Endothelial cell of hepatic sinusoid (primary cell): ENCODE data around the gene WDR76.
"Not testable (repeated sequence)": the region's sequence is repeated elsewhere in the genome, so short reads cannot be mapped to it uniquely, and the experiment has no call there.

Source experiments
- in situ Hi-C: cut with HindIII; loops from 2 replicates; pipeline ENCODE4 v1.10.0; 2017; ENCODE audit warnings: low sequenced_read_pairs

WDR76 gene

DNA sequence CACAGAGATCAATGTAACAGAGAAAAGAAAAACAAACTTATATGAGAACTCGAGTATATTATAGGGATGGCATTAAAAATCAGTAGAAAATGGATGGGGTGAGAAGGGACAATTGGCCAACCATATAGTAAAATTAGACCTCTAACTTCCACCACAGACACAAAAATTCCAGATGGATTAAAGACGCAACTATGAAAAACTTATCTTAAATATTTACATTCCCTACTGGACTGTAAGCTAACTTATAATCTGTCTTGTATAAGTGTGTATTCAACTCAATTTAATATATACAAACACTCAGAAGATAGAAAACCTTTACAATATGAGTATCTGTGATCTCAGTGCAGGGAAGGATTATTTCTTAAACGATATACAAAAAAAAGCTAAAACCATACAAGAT is 5.3 kb upstream of the WDR76 start:
- in situ Hi-C loops: no loop called here

GRCh38 chr15:43824302-43825246 is 2.2 kb upstream of the WDR76 start, which contains the start of gene MFAP1:
Gene MFAP1, minus strand, starts transcription at chr15:43824690. Its CDS starts 121 bp downstream, at chr15:43824569.
- in situ Hi-C loops: no loop called here

GRCh38 chr15:43825305-43825704 is 1.5 kb upstream of the WDR76 start:
- in situ Hi-C loops: not testable (repeated sequence)

GRCh38 chr15:43826029-43826507 is 734 bp upstream of the WDR76 start:
- in situ Hi-C loops: no loop called here

GRCh38 chr15:43828061-43828657 is 1.4 kb downstream of the WDR76 start:
- in situ Hi-C loops: no loop called here

DNA sequence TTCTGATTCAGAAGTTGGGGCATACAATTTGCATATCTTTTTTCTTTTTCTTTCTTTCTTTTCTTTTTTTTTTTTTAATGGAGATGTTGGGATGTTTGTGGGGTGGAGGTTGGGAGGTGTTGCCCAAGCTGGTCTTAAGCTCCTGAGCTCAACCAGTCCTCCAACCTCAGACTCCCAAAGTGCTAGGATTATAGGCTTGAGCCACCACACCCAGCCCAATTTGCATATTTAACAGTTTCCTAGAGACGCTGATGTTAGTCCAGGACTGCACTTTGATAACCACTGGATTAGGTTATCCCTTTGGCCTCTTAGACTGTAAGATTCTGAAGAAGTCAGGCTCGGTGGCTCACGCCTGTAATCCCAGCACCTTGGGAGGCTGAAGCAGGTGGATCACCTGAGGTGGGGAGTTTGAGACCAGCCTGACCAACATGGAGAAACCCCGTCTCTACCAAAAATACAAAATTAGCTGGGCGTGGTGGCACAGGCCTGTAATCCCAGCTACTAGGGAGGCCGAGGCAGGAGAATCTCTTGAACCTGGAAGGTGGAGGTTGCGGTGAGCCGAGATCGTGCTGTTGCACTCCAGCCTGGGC is 3.2 kb downstream of the WDR76 start:
- in situ Hi-C loops: not testable (repeated sequence)

DNA sequence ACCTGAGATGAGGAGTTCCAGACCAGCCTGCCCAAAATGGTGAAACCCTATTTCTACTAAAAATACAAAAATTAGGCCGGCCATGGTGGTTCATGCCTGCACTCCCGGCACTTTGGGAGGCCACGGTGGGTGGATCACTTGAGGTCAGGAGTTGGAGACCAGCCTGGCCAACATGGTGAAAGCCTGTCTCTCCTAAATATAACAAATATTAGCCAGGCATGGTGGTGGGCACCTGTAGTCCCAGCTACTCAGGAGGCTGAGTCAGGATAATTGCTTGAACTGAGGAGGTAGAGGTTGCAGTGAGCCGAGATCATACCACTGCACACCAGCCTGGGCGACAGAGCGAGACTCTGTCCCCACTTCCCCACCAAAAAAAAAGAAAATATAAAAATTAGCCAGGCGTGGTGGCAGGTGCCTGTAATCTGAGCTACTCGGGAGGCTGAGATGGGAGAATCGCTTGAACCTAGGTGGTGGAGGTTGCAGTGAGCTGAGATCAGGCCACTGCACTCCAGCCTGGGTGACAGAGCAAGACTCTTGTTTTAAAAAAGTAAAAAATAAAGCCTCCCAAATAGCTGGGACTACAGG is 4.0 kb downstream of the WDR76 start:
- in situ Hi-C loops: not testable (repeated sequence)

GRCh38 chr15:43831519-43832052 is 4.8 kb downstream of the WDR76 start:
- in situ Hi-C loops: not testable (repeated sequence)

DNA sequence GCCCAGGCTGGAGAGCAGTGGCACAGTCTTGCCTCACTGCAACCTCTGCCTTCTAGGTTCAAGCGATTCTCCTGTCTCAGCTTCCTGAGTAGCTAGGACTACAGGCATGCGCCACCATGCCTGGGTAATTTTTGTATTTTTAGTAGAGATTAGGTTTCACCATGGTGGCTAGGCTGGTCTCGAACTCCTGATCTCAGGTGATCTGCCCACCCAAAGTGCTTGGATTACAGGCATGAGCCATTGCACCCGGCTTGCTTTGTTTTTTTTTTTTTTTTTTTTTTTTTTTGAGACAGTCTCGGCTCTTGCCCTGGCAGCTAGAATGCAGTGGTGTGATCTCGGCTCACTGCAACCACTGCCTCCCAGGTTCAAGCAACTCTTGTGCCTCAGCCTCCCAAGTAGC is 5.7 kb downstream of the WDR76 start:
- in situ Hi-C loops: not testable (repeated sequence)

DNA sequence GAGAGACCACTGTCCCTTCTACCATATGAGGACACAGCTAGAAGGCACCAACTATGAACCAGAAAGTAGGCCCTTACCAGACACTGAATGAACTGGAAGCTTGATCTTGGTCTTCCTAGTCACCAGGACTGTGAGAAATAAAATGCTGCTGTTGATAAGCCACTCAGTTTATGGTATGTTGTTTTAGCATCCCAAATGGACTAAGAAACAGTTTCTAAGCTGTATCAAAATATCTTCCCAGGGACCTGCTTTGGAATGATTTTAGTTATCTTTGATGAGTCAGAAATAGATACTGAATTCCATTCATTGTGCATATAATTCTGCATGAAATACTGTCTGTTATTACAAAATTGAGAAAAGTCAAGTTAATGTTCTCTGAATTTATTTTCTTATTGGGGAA is 18.6 kb downstream of the WDR76 start:
- in situ Hi-C loops: no loop called here

GRCh38 chr15:43851251-43851650 is 24.4 kb downstream of the WDR76 start:
- in situ Hi-C loops: loop anchor here (25.0 kb wide), 1 partner anchor 636 kb away; no protein-coding TSS in a partner anchor

DNA sequence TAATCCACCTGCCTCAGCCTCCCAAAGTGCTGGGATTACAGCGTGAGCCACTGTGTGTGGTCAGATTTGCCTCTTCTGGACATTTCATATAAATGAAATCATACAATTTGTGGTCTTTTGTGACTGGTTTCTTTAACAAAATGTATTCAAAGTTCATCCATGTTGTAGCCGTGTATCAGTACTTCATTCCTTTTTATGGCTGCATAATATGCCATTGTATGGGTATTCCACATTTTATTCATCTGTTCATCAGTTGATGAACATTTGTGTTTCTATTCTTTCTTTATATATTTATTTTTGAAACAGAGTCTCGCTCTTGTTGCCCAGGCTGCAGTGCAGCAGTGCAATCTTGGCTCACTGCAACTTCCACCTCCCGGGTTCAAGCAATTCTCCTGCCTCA is 25.8 kb downstream of the WDR76 start:
- in situ Hi-C loops: loop anchor here (25.0 kb wide), 1 partner anchor 635 kb away; no protein-coding TSS in a partner anchor

DNA sequence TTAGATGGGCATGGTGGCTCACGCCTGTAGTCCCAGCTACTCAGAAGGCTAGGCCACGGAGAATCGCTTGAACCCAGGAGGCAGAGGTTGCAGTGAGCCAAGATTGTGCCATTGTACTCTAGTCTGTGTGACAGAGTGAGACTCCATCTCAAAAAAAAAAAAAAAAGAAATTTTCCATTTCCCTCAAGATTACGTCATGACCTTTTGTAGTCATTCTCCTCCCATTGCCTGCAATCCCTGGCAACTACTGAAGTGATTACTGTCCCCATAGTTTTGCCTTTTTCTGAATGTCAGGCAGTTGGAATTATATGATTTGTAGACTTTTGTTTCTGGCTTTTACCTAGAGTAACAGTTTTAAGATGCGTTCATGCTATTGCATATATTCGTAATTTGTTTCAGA is 28.0 kb downstream of the WDR76 start:
- in situ Hi-C loops: loop anchor here (25.0 kb wide), 1 partner anchor 632 kb away; no protein-coding TSS in a partner anchor

DNA sequence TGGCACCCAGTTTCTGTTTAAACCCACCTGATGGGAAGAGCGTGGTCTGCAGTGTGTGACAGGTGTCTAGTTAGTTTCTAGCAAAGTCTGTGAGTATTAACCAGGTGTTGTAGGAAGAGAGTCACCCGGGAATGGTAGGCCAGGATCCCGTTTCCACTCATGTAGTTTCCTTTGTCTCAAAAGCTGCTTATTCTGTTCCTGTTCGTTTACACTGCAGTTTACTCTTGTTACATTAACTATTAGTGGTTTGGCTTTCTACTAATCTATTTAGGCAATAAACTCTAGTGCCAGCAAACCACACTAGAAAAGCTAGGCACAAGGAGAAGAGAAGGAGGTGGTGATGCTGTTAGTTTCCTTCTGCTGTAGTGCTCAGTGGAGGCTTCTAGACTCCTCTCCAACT is 32.7 kb downstream of the WDR76 start:
- in situ Hi-C loops: loop anchor here (25.0 kb wide), 1 partner anchor 628 kb away; no protein-coding TSS in a partner anchor

DNA sequence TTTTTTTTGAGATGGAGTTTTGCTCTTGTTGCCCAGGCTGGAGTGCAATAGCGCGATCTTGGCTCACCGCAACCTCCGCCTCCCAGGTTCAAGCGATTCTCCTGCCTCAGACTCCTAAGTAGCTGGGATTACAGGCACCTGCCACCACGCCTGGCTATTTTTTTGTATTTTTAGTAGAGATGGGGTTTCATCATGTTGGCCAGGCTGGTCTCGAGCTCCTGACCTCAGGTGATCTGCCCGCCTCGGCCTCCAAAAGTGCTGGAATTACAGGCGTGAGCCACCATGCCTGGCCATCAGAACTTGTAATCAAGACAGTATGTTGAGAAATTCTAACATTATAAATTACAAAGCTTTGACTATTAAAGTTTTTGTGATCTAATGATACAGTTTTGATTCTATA is 39.8 kb downstream of the WDR76 start:
- in situ Hi-C loops: loop anchor here (25.0 kb wide), 1 partner anchor 621 kb away; no protein-coding TSS in a partner anchor

- in situ Hi-C loops: loop anchor here (25.0 kb wide), 1 partner anchor 620 kb away; no protein-coding TSS in a partner anchor
Observed at GRCh38 chr15:43867096-43867495, 40.3 kb downstream of the WDR76 start.

DNA sequence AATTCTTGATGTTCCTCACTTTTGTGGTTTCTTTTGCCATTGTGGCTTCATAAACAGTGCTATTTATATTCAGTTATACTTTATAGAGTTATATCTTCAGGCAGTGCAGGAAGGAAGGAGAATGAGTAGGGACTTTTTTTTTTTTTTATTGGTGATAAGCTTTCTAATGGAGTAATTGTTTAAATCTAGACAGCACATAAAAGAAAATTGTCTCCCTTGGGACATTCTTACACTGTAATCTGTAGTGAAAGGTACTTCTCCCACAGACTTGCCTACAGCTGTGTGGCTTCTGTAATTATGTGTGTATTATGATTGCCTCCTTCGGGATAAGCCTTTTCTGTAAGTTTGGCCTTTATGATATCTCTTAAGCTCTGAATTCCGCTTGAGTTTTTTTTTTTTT is 41.6 kb downstream of the WDR76 start:
- in situ Hi-C loops: loop anchor here (25.0 kb wide), 1 partner anchor 619 kb away; no protein-coding TSS in a partner anchor

DNA sequence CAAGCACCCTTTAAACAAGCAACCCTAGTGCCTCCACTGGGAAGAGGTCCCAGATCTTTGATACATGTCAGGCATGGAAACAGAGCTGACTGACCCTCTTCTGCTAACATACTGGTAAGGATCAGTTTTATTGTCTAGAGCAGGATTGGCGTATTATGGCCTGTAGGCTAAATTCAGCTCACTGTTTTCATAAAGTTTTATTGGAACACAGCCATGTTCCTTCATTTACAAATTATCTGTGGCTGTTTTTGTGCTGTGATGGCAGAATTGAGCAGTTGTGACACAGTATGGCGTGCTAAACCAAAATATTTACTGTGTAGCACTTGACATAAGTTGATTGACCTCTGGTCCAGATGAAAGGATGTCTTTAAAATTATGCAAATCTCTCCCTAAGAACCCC is 45.0 kb downstream of the WDR76 start:
- in situ Hi-C loops: loop anchor here (25.0 kb wide), 1 partner anchor 615 kb away; no protein-coding TSS in a partner anchor

- in situ Hi-C loops: loop anchor here (25.0 kb wide), 1 partner anchor 615 kb away; no protein-coding TSS in a partner anchor
Observed at GRCh38 chr15:43872416-43873020, 45.7 kb downstream of the WDR76 start.

DNA sequence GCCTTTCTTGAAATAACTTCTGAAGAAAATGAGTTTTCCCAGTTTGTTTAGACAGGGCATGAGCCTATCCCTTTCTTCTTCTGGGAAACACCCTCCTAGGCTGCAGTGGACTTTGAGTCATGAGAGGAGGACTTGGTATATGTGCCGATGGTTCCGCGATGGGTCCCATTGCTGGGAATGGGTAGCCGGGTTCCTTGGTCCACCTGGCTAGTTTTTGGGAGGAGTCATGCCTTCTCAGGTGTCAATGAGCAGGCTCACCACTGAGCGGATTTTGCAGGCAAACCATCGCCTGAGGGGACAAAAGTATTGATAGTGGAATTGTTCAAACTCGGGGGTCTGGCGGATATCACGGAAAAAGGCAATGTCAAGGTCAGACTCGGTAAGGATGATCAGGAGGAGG is 46.8 kb downstream of the WDR76 start:
- in situ Hi-C loops: loop anchor here (25.0 kb wide), 1 partner anchor 614 kb away; no protein-coding TSS in a partner anchor
